T-helper 1 cell treated with Interleukin-12 subunit alpha and Interleukin-12 subunit beta and Interleukin-4 antibody, amounts not matched to agents 30 ng/mL and 1 ng/mL, for 36 hours (primary cell): ENCODE results near the gene ZDHHC1. TPM values are rescaled to one million over a fixed set of nuclear protein-coding genes. Genes with fewer than 3 reads are reported as not detected.

ENCODE experiments used
- intact Hi-C: fragments of 100-400 bp; cut with micrococcal nuclease; formaldehyde crosslinking; loops from one replicate; pipeline ENCODE4 v1.15.1; 2024
- total RNA-seq: library from RNA; stranded (reverse); gene quantifications from 2 replicates; pipeline ENCODE4 v1.2.3, GENCODE V29; 2022

Gene ZDHHC1
- total RNA-seq, 1 donor from 2014 or later, result 0.42 TPM

DNA sequence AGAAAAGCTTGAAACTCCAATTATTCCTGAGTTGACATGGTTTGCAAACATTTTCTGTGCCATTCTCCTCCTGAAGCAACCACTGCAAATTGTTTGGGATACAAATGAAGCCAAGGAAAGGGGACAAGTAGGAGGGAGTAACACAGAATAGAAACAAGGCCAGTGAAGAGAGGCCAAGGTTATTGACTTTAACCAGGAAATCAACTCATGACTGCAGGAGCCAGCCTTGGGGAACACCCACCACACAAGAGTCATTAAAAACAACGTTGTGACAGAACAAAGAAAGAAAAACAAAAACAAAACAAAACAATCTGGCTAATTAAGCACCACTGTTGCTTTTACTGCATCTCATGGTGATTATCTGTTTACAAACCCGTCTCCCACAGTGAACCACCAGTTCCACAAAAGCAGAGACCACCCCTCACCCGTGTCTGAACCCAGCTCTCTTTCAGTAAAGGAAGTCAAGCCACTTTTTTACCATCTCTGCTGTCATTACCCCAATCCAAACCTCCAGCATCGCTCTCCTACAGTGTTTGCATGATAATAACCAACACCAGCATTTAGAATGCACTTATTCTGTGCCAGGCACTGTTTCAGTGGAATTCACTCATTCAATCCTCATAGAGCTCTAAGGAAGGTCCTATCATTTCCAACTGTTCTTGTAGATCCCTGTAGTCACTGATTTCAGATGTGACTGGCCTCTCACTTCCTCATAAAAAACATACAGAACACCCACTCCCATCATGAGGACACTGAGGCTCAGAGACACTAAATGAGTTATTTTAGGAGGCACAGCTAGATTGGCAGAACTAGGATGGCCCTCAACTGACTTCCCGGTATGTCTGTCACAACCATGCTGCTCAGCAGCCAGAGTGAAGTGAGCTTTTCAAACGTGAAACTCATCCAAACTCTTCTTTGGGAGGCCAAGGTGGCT lies 2.0 kb downstream of the ZDHHC1 start:
- intact Hi-C loops, result no loop called here

DNA sequence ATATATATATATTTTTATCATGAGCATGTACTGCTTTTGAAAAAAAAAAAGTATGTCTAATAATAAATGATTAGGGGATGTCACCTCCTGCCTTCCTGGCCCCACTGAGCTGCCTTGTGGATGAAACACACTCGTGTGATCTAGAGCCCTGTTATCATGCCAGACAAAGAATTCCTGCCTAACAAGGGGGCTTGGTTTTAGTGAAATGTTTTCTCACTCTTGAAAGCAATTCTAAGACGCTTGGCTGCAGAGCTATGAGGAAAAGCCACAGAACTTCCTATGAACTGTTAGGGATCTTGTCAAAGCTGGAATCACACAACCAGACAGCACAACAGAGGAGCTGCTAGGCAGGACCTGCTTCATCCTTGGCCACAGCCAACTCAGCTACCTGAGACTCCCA lies 4.0 kb downstream of the ZDHHC1 start:
- intact Hi-C loops, result no loop called here

DNA sequence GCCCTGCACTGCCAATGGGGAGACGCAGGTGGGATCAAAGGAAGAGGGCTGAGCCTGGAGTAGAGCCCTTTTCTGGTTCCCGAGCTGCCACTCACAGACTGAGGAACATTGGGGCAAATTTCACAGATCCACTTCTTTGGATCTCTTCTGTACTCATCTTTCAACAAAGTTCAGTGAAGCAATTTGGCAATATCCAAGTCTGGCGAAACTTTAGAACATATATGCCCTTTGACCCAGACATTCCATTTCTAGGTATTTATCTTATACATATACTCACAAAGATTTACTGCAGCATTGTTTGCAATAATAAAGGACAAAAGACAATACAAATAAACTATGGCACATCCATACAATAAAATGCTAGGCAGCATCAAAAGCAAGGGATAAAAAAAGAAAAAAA lies 4.9 kb downstream of the ZDHHC1 start:
- intact Hi-C loops, result no loop called here

DNA sequence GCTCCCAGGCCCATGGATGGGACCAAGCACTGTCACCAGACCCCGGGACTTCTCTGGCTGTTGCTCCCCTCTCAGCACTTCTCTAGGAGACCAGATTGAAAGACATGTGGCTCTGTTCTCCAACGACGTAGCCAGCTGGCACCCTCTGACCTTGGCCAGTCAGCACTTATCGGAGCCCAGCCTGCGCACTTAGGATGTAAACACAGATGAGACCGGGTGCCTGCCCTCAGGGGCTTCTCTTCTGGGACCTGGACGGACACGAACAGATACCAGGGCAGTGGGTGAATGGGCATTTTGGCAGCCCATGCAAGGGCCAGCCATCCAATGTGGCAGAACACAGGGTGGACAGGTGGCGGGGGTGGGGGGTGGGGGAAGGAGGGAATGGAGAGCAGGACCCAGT lies 6.6 kb downstream of the ZDHHC1 start:
- intact Hi-C loops, result no loop called here

DNA sequence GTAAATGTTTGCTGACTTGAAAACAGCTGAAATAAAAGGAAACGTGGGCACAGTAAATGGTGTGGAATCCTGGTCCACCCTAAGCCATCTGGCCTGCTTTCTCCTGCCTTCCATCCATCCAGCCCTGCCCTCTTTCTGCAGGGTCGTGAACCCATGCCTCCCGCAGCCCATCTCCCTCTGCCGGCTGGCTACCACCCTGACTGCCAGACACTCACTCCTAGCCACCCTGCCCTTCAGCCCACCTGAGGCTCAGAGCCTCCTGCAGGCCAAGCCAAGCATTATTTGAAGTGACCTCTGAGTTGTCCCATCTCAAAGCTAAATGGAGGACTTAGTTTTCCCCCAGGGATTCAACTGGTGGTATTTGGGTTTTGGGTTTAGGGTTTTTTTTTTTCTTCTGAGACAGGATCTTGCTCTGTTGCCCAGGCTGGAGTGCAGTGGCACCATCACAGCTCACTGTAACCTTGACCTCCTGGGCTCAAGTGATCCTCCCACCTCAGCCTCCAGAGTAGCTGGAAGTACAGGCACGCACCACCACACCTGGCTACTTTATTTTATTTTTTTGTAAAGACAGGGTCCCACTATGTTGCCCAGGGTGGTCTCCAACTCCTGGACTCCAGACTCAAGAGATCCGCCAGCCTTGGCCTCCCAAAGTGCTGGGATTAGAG lies 8.4 kb downstream of the ZDHHC1 start:
- intact Hi-C loops, result no loop called here

DNA sequence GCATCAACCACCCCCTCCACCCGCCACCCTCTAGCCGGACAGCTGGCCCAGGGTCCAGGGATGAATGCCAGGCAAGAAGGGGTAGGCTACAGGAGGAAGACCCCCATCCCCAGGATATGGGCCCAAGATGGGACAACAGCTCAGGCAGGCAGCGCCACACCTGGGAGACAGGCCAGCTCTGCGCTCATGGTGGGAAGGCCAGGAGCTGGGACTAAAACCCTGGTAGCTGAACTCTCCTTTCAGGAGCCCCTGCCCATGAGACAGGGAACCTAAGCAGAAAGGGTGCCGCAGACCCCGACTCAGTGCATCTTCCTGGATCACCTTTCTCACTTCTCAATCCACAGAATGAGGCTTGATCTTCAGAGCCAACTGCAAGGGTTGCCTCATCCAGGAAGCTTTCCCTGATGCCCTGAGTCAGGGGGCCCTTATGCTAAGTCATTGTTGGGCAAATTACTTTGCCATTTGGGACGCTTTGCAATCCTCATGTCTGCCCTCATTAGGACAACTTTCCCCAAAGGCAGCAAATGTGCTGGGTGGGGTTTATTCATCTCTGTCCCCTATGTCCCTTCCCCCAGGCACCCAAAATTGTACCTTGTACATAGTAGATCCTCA lies 9.0 kb downstream of the ZDHHC1 start:
- intact Hi-C loops, result no loop called here

DNA sequence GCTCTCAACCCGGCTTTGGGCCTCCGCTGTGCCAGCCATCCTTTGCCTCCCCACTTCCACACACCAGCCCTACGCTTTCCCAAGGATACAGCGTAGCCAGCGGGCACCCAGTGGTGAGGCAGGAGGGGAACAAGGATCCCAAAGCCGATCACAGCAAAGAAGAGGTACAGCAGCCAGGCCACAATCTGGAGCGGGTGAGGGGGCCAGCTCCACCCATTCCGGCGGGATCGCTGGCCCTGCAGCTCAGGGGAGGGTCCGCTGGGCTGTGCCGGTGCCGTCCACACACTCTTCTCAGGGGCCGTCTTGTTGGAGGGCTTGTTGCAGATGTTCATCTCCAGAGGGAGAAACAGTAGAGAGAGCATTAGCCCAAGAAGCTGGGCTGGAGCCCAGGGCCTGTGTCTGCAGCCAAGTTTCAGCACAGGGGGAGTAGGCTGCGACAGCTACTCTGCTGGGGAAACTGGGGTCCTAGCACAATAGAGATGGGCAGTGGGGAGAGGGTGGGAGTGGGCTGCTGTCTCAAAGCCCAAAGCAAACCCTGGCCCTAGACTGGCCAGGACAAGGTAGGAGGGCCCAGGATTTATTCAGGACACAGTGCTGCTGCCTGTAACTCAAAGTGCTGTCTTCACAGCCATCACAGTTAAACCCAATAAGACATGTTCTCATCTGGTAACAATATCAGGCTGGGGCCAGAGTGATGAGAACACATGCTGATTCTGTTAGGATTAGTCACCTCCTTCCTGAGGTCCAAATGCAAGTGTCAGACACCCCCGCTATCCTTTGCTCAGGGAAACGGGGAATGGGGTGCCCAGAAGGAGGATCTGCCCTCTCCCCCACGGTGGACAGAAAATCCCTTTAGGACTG lies 9.9 kb downstream of the ZDHHC1 start:
- intact Hi-C loops, result no loop called here

DNA sequence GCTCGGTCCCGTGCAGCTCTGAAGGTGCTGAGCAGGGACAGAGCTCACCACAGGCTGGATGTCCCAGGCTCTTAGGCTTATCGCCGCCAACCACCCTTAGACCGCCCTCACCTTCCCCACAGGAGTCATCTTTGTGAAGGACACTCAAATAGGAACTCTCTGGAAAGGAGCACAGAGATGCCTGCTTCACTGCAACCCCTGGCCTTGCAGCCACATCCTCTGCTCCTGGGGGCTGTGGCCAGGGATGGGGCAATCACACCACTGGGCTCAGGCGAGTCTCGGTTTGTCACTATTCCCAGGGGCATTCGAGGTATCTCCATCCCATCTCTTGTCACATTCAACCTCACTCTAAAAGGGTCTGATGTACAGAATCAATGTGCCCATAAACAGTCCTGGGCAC lies 10.9 kb downstream of the ZDHHC1 start:
- intact Hi-C loops, result no loop called here

DNA sequence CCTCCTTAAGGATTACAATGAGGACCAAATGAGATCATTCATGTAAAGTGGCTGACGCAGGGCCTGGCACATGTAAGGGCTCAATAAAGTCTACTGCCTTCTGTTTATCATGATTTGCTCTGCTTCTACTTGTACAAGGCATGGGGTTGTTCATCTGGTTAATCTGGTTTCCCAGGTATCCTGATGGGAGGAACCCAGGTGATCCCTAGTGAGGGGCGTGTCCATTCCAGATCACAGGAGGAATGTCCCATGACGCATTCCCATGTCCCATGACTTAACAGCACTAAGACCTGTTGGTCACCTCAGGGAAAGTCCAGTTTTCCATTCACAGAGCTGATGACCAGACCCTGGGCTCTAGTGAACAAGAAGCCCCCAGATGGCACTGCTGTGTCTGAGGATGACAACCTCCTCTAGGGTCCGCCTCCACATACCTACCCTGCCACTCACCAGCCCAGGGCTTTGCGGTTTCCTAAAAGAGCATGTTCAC lies 11.5 kb downstream of the ZDHHC1 start:
- intact Hi-C loops, result no loop called here

DNA sequence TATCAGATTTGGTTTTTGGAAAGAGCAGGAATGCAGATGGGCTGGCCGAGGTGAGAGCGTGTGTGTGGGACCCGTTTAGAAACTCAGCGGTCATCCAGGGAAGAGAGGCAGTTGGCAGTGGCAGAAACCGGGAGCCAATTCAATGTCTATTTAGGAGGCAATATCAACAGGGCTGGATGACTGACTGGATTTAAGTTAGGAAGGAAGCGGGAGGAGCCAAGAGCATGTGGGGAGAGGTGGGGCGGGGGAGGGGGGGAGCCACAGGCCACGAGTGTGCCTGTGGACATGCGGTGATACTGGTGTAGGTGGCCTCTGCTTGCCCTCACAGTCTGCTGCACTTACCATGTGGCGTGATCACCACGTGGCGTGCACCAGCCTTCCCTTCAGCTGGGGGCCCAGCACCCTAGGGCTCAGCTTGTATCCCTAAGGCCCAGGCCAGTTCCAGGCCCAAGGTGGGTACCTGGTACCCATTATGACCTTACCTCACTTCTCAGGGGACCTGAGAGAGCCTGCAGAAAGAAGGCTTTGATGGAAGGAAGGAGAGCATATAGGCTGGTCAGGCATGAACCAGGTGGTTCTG lies 12.2 kb downstream of the ZDHHC1 start:
- intact Hi-C loops, result no loop called here

DNA sequence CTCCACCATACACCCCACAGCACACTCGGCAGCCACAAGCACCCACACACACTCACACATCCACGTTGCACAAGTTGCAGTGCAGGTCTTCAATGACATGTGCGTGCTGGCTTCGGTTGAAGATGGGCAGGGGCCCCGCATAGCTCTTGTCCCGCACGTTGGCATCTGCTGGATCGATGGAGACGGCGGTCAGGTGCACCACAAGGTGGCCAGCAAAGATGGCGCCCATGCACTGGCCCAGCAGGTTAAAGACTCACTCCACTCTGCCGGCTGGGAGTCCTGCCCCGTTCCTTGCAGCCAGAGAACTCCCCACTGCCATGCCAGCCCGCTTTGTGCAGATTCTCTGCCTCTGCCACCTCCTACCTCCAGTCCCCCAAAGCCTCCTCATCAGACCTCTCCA lies 15.4 kb downstream of the ZDHHC1 start:
- intact Hi-C loops, result no loop called here

DNA sequence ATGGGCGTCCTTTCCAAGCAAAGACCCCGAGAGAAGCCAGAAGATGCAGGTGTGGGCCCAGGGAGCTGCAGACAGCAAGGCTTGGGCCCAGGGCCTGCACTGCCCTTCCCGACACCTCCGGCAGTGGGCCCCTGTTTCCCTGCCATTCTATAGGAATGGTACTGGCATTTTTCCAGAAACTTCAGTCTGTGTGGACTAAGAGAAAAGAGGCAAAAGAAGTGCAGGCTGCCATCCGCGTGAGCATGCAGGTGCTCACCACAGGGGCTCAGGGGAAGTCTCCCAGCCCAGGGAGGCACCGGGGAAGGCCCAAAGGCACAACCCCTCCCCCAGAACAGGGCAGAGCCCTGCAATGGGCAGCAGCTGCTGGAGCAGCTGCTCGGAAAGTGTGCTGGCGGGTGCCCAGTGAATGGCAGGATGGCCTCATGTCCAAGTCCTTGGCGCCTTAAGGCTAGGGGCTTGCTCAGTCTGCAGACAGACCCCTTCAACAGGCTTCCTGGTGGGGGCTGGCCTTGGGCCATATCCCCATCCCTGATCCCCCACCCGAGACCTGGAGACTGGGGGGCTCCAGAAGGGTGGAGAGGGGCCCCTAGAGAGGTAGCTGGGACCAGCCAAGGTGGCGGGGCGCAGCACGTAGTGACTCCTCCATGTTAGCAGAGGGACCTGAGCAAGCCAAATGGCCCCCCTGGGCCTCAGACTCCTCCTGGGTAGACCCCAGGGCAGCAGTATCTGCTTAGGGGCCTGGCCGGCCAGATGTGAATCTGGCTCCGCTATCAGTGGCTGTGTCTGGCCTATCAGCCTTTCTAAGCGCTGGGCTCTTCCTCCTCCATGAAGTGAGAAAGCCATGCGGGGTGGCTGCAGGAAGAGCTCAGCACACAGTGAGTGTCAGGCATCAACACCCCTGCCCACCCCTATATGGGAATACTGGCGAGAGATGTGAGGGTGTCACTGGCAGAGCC lies 16.2 kb downstream of the ZDHHC1 start:
- intact Hi-C loops, result loop anchor here (1.0 to 5.0 kb wide), 4 partner anchors 121 to 453 kb away; partner anchors contain the start of genes E2F4, EXOC3L1 and PLEKHG4

DNA sequence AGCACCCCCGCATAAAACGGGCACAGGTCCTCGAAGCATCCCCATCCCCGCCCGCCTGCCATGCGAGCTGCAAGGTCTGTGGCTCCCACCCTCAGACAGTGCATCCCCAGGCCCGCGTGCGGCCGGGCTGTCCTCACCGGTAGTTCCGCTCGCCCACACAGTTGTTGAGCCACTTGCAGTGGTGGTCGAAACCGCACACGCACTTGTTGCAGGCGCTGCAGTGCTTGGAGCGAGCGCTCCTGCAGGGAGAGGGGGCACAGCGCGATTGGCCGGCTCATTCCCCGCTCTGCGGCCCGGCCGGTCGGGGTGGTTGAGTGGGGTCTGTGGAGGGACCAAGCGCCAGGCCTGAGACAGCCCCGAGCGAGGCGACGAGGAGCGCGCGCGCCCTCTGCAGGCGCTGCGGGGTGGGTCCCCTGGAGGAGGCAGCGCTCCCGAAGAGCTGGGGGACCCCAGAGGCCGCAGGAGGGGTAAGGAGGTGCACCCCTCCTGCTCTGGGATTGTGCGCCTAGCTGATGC lies 17.0 kb downstream of the ZDHHC1 start:
- intact Hi-C loops, result loop anchor here (1.0 to 5.0 kb wide), 4 partner anchors 120 to 452 kb away; partner anchors contain the start of genes E2F4, EXOC3L1 and PLEKHG4

DNA sequence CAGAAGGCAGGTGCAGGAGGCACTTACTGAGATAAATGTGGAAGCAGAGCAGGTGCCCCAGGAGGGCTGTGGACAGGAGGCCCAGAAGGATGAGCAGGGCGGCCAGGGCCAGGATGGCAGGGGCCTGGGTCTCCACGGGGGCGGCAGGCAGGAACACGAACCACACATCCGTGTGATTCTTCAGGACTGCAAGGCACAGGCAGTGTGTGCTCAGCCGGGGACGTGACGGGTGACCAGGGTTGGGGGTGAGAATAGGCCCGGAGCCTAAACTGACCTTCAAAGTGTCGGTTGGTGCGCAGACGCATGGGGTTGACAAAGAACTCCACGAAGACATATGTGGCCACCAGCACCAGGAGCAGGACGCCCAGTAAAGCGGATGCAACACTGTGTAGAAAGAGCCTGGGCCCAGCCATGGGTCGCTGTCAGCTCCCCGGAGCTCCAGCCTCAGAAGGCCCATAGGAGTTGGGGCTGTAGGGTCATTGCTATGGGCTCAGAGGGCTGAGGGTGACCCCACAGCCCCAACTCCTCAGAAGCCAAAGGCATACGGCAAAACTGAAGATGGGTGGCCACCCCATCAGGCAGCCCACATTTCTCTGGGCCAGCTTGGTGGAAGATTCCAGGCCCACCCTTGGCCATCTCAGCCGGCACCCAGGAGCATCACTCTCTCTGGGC lies 17.6 kb downstream of the ZDHHC1 start:
- intact Hi-C loops, result loop anchor here (1.0 to 5.0 kb wide), 4 partner anchors 119 to 451 kb away; partner anchors contain the start of genes E2F4, EXOC3L1 and PLEKHG4

DNA sequence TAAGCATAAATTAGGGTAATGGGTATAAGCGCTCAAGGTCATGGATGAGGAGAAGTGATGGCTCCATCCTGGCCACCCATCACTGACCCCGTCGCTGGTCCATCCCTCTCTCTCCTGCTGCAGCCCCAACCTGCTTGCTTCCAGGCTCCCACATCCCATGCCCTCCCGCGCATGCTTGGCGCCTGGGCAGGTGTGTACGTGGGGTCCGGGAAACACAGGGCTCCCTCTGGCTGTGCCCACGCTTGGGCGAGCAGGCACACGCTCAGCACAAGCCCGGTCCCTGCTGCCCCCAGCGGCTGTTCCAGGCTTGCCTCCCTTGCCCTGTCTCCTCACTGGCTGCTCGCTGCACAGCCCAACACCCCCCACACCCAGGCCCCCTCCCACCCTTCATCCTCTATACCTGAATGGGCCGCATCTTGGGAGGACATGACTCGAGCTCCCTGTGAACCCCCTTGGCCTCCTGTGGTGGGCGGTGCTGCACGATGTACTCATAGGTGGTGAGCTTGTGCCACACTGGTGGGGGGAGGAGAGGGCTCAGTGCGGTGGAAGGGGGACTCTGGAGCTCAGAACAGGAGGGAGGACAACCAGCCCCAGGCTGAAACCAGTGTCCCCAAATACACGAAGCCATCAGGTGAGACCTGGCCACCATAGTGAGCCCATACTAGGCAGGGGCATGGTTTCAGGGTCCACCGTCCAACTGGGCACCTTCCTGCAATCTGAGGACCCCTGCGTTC lies 18.3 kb downstream of the ZDHHC1 start:
- intact Hi-C loops, result loop anchor here (5.0 kb wide), 1 partner anchor 206 kb away; the partner anchor contains the start of genes E2F4 and EXOC3L1

DNA sequence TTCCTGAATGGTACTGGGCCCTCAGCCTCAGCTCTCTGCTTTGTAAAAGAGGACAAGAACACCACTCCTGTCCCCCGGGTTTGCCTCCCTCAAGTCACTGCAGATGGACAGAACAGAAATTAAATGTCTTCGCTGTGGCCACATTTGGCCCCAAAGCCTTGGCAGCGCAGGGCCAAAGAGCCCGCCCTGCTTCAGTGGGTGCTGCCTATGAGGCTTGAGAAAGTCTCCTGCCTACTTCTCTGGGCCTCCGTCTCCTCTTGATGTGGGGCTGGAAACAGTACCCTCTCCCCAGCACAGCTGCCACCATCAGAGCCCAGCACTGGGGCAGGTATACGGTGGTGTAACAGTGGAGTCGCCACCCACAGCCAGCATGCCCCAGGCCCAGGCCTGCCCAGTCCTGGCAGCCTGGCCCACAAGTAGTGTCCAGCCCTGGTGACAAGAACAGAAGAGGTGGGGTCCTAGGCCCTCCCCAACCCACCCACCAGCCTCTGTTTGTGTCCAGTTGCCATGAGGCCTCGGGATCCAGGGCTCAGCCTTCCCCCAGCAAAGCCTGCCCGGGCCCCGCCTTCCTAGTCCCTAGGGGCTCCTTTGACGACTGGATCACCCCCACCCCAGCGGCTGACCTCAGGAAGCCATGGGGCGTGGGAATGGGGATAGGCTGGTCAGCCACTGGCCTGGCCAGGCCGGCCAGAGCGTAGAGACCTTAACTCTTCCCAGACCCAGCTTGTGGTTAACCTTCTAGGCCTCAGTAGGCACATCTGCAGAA lies 19.1 kb downstream of the ZDHHC1 start:
- intact Hi-C loops, result loop anchor here (5.0 kb wide), 1 partner anchor 205 kb away; the partner anchor contains the start of genes E2F4 and EXOC3L1
